Lower lobe of right lung (tissue), 2 donors: Measurements from ENCODE around the gene LRRC10. TPM values are rescaled to one million over a fixed set of nuclear protein-coding genes. Genes with fewer than 3 reads are reported as not detected.

ENCODE experiments used
- ATAC-seq, 2 donors: fragments of 200-7000 bp; cut with Tn5 transposase; one replicate each; pipeline ENCODE4 v1.9.1; 2020 to 2022; ENCODE audit warnings: mild to moderate bottlenecking in 2 of 2, moderate library complexity in 2 of 2
- DNase-seq: peaks from one replicate; pipeline ENCODE4 v3.0.0-alpha.2; 2020
- H3K27ac ChIP-seq: fragments of 200-600 bp; one replicate; pipeline ENCODE4 v1.8.0; 2022
- H3K27me3 ChIP-seq: fragments of 200-600 bp; one replicate; pipeline ENCODE4 v1.8.0; 2022; ENCODE audit warnings: low read depth
- H3K36me3 ChIP-seq: fragments of 200-600 bp; one replicate; pipeline ENCODE4 v1.8.0; 2022; ENCODE audit warnings: mild to moderate bottlenecking
- H3K4me1 ChIP-seq: fragments of 200-600 bp; one replicate; pipeline ENCODE4 v1.8.0; 2022
- H3K4me3 ChIP-seq: fragments of 200-600 bp; one replicate; pipeline ENCODE4 v1.8.0; 2022; ENCODE audit warnings: mild to moderate bottlenecking
- H3K9me3 ChIP-seq: fragments of 200-600 bp; one replicate; pipeline ENCODE4 v1.8.0; 2022
- CTCF ChIP-seq: fragments of 200-600 bp; IDR thresholded peaks from one replicate; pipeline ENCODE4 v1.8.0; 2022; ENCODE audit warnings: antibody characterized with exemption, mild to moderate bottlenecking
- intact Hi-C: fragments of 100-400 bp; cut with DNase I; formaldehyde crosslinking; loops from one replicate; pipeline ENCODE4 v1.11.0; 2022
- total RNA-seq: library from RNA; stranded (reverse); fragmentation: NEBNext Ultra II Directional; extraction: Animal tissue kit (Norgen Biotek cat#: 25700); gene quantifications from one replicate; pipeline ENCODE4 v1.2.1, GENCODE V29; 2021
- donor health status: DM: no; HTN: yes; CAD: no; lungs with severe emphysema.

The LRRC10 gene
- total RNA-seq, 1 donor from 2014 or later, result not detected

- no peak for ATAC-seq
- no peak overlapping the region for H3K27ac ChIP-seq
- no peak for DNase-seq
- no peaks in the 10 kb centered on the region for H3K4me1 ChIP-seq
- intact Hi-C loops, result no loop called here
- H3K27me3 ChIP-seq, result no peaks in the 10 kb centered on the region
- H3K36me3 ChIP-seq, result no peaks in the 10 kb centered on the region
- no peaks in the 10 kb centered on the region for H3K9me3 ChIP-seq
- no peak for TF ChIP-seq CTCF
- no peak overlapping the region for H3K4me3 ChIP-seq
Observed at GRCh38 chr12:69621551-69621950, 10.8 kb upstream of the LRRC10 start.

- ATAC-seq (no peak), DNase-seq (no peak)
- no peak for TF ChIP-seq CTCF
- no peaks in the 10 kb centered on the region for H3K9me3 ChIP-seq
- H3K27ac ChIP-seq, result no peak overlapping the region
- H3K36me3 ChIP-seq, result no peaks in the 10 kb centered on the region
- intact Hi-C loops, result no loop called here
- H3K27me3 ChIP-seq, result no peaks in the 10 kb centered on the region
- H3K4me3 ChIP-seq, result no peak overlapping the region
- H3K4me1 ChIP-seq, result no peaks in the 10 kb centered on the region
Observed at GRCh38 chr12:69620921-69621320, 10.2 kb upstream of the LRRC10 start.

- Histone ChIP-seq H3K4me3 (no peak overlapping the region), H3K27ac (no peak overlapping the region), H3K9me3 (no peaks in the 10 kb centered on the region), H3K4me1 (no peaks in the 10 kb centered on the region), H3K36me3 (no peaks in the 10 kb centered on the region), H3K27me3 (no peaks in the 10 kb centered on the region)
- intact Hi-C loops, result no loop called here
- no peak for TF ChIP-seq CTCF
- no peak for ATAC-seq
- no peak for DNase-seq
Observed at GRCh38 chr12:69620077-69620476, 9.4 kb upstream of the LRRC10 start.

- no peak for ATAC-seq
- H3K36me3 ChIP-seq, result no peaks in the 10 kb centered on the region
- H3K4me3 ChIP-seq, result no peak overlapping the region
- no peaks in the 10 kb centered on the region for H3K4me1 ChIP-seq
- no peak for DNase-seq
- no peak for TF ChIP-seq CTCF
- no peaks in the 10 kb centered on the region for H3K9me3 ChIP-seq
- no peak overlapping the region for H3K27ac ChIP-seq
- intact Hi-C loops, result no loop called here
- no peaks in the 10 kb centered on the region for H3K27me3 ChIP-seq
Observed at GRCh38 chr12:69619050-69619449, 8.3 kb upstream of the LRRC10 start.

- DNase-seq (no peak), ATAC-seq (no peak)
- TF ChIP-seq CTCF, result no peak
- H3K36me3 ChIP-seq, result no peaks in the 10 kb centered on the region
- H3K4me3 ChIP-seq, result no peak overlapping the region
- no peak overlapping the region for H3K27ac ChIP-seq
- no peaks in the 10 kb centered on the region for H3K27me3 ChIP-seq
- no peaks in the 10 kb centered on the region for H3K4me1 ChIP-seq
- no peaks in the 10 kb centered on the region for H3K9me3 ChIP-seq
- intact Hi-C loops, result no loop called here
Observed at GRCh38 chr12:69616025-69616424, 5.3 kb upstream of the LRRC10 start.

- H3K4me1 ChIP-seq, result no peaks in the 10 kb centered on the region
- intact Hi-C loops, result no loop called here
- H3K4me3 ChIP-seq, result no peak overlapping the region
- H3K27me3 ChIP-seq, result no peaks in the 10 kb centered on the region
- no peaks in the 10 kb centered on the region for H3K36me3 ChIP-seq
- H3K9me3 ChIP-seq, result no peaks in the 10 kb centered on the region
- no peak overlapping the region for H3K27ac ChIP-seq
- DNase-seq (no peak), ATAC-seq (no peak)
- no peak for TF ChIP-seq CTCF
Observed at GRCh38 chr12:69613351-69613750, 2.6 kb upstream of the LRRC10 start.
